H54 (cell line): ENCODE measurements around the gene ANKMY1.

Experiments
- DNase-seq: peaks from one replicate; pipeline ENCODE4 v3.0.0; 2011; ENCODE audit warnings: low spot score, mixed read lengths; ENCODE audit not compliant: insufficient read length
- FAIRE-seq: peaks from 3 replicates; lab custom pipeline; 2011; peaks lifted over from hg19 to GRCh38; lab: Jason Lieb, UNC
- POLR2A ChIP-seq: IDR thresholded peaks from 2 replicates; pipeline ENCODE4 v1.6.1; 2011; ENCODE audit warnings: low read depth, mild to moderate bottlenecking, low read length

ANKMY1 gene

GRCh38 chr2:240480834-240481623 lies 76.8 kb downstream of the ANKMY1 start:
- DNase-seq (no peak), FAIRE-seq (no peak)
- no peak for TF ChIP-seq POLR2A

GRCh38 chr2:240479111-240479501 lies 78.7 kb downstream of the ANKMY1 start:
- no peak for DNase-seq
- no peak for FAIRE-seq
- TF ChIP-seq POLR2A = no peak

GRCh38 chr2:240478346-240479110 lies 79.3 kb downstream of the ANKMY1 start:
- FAIRE-seq = no peak
- no peak for DNase-seq
- no peak for TF ChIP-seq POLR2A

- TF ChIP-seq POLR2A = no peak
- no peak for DNase-seq
- FAIRE-seq = no peak
Observed at GRCh38 chr2:240477916-240478315, 79.9 kb downstream of the ANKMY1 start.

GRCh38 chr2:240473211-240473610 lies 84.6 kb downstream of the ANKMY1 start:
- no peak for TF ChIP-seq POLR2A
- FAIRE-seq (no peak), DNase-seq (no peak)

GRCh38 chr2:240472078-240472790 lies 85.6 kb downstream of the ANKMY1 start:
- no peak for DNase-seq

GRCh38 chr2:240469740-240470139 lies 88.0 kb downstream of the ANKMY1 start:
- FAIRE-seq (no peak), DNase-seq (no peak)
- TF ChIP-seq POLR2A = no peak

More at GRCh38 chr2:240472078-240472790, 85.6 kb downstream of the ANKMY1 start:
- no peak for FAIRE-seq
- TF ChIP-seq POLR2A = no peak

GRCh38 chr2:240469239-240469636 lies 88.5 kb downstream of the ANKMY1 start:
- no peak for FAIRE-seq
- TF ChIP-seq POLR2A = no peak
- no peak for DNase-seq

GRCh38 chr2:240468303-240469238 lies 89.2 kb downstream of the ANKMY1 start:
- DNase-seq = no peak
- no peak for FAIRE-seq
- no peak for TF ChIP-seq POLR2A

GRCh38 chr2:240467659-240468302 lies 90.0 kb downstream of the ANKMY1 start:
- TF ChIP-seq POLR2A = no peak
- DNase-seq = no peak
- FAIRE-seq = no peak

- no peak for FAIRE-seq
- DNase-seq = no peak
- no peak for TF ChIP-seq POLR2A
Observed at GRCh38 chr2:240467149-240467642, 90.6 kb downstream of the ANKMY1 start.

GRCh38 chr2:240466579-240467148 lies 91.1 kb downstream of the ANKMY1 start:
- FAIRE-seq (no peak), DNase-seq (no peak)
- TF ChIP-seq POLR2A = no peak
